AG04450 (cell line): ENCODE measurements around the gene RBM39. TPM values are rescaled to one million over a fixed set of nuclear protein-coding genes. Genes with fewer than 3 reads are reported as not detected.

Experiments used
- CTCF ChIA-PET: fragments of 300-600, 350-600 bp; formaldehyde crosslinking; extraction: SDS; loops from one replicate; lab custom pipeline; 2022; ENCODE audit warnings: antibody characterized with exemption, inconsistent platforms; lab: Charles Lee
- POLR2A ChIA-PET: fragments of 350-600 bp; formaldehyde crosslinking; extraction: SDS; loops from one replicate; lab custom pipeline; 2021; ENCODE audit warnings: antibody characterized with exemption, inconsistent platforms; lab: Yijun Ruan, JAX
- DNase-seq: peaks from one replicate; pipeline ENCODE4 v3.0.0-alpha.2; 2011; ENCODE audit warnings: low read depth, low spot score
- H3K27ac ChIP-seq: one replicate; pipeline ENCODE4 v1.5.1; 2012; ENCODE audit warnings: low read depth, low read length, control low read depth
- H3K27me3 ChIP-seq: one replicate; pipeline ENCODE4 v1.6.0; 2012; ENCODE audit warnings: low read length; ENCODE audit not compliant: control insufficient read depth, insufficient read depth
- H3K4me3 ChIP-seq: 2 replicates; pipeline ENCODE4 v1.5.1; 2011; ENCODE audit warnings: mild to moderate bottlenecking, low read depth, low read length, control low read depth
- H3K9me3 ChIP-seq: 2 replicates; pipeline ENCODE4 v1.5.1; 2012; ENCODE audit warnings: low read length; ENCODE audit not compliant: control insufficient read depth, insufficient read depth
- CTCF ChIP-seq: IDR thresholded peaks from 2 replicates; pipeline ENCODE4 v1.5.1; 2011; ENCODE audit warnings: low read depth, low read length, control low read depth, inconsistent platforms
- polyA plus RNA-seq: library from polyadenylated mRNA; depleted of rRNA; stranded (reverse); fragments of >200 nt; gene quantifications from 2 replicates; pipeline ENCODE4 v1.2.3, GENCODE V29; 2011

The RBM39 gene
- polyA plus RNA-seq, 1 experiment, result 144 TPM

GRCh38 chr20:35704514-35705261 lies 37.4 kb downstream of the RBM39 start:
- no peak for TF ChIP-seq CTCF
- DNase-seq, result no peak
- ChIA-PET CTCF (interaction anchor here (0.6 kb wide), 1 partner anchor 265 kb away, joined by 7 read pairs; no protein-coding TSS in a partner anchor), POLR2A (no interaction called here)
- no peak overlapping the region for H3K27ac ChIP-seq
- no peaks in the 10 kb centered on the region for H3K9me3 ChIP-seq
- H3K4me3 ChIP-seq, result no peak overlapping the region
- H3K27me3 ChIP-seq, result no peaks in the 10 kb centered on the region

- H3K27ac ChIP-seq, result no peak overlapping the region
- ChIA-PET CTCF (no interaction called here), POLR2A (interaction anchor here (0.5 to 1.3 kb wide), 3 partner anchors 8 to 251 kb away, joined by 3 to 5 read pairs (median 3); partner anchors contain the start of gene SCAND1)
- no peak overlapping the region for H3K4me3 ChIP-seq
- H3K9me3 ChIP-seq, result peaks cover 4% of the 10 kb centered on the region; the same call in 1 of the 2 replicates
- no peak for TF ChIP-seq CTCF
- no peaks in the 10 kb centered on the region for H3K27me3 ChIP-seq
- no peak for DNase-seq
Observed at GRCh38 chr20:35702824-35703695, 39.0 kb downstream of the RBM39 start.

- no peak overlapping the region for H3K4me3 ChIP-seq
- no peak overlapping the region for H3K27ac ChIP-seq
- H3K9me3 ChIP-seq, result peaks cover 4% of the 10 kb centered on the region; the same call in 1 of the 2 replicates
- peak; percentile 34 for DNase-seq
- CTCF ChIA-PET, result no interaction called here
- H3K27me3 ChIP-seq, result no peaks in the 10 kb centered on the region
- TF ChIP-seq CTCF, result no peak
- POLR2A ChIA-PET, result interaction anchor here (0.5 to 1.3 kb wide), 3 partner anchors 9 to 252 kb away, joined by 3 to 5 read pairs (median 3); partner anchors contain the start of gene SCAND1
Observed at GRCh38 chr20:35702051-35702823, 39.8 kb downstream of the RBM39 start.

- Histone ChIP-seq H3K27me3 (no peaks in the 10 kb centered on the region), H3K4me3 (peak overlapping the region; percentile 96; the same call in 1 of the 2 replicates), H3K9me3 (peaks cover 4% of the 10 kb centered on the region; the same call in 1 of the 2 replicates), H3K27ac (no peak overlapping the region)
- ChIA-PET CTCF (interaction anchor here (0.9 kb wide), 1 partner anchor 254 kb away, joined by 4 read pairs; the partner anchor contains the start of gene SCAND1), POLR2A (interaction anchor here (1.0 to 1.7 kb wide), 2 partner anchors 41 to 183 kb away, joined by 4 to 8 read pairs; partner anchors contain the start of gene RBM39)
- TF ChIP-seq CTCF, result no peak
- no peak for DNase-seq
Observed at GRCh38 chr20:35700625-35701148, 41.4 kb downstream of the RBM39 start.
